NOMO-1 treated with DMSO at 0.1 percent for 48 hours (cell line): ENCODE data around the gene SLMAP.
"Not testable (repeated sequence)": the region's sequence is repeated elsewhere in the genome, so short reads cannot be mapped to it uniquely, and the experiment has no call there.

Experiments
- DNase-seq: peaks from one replicate; lab custom pipeline; 2025; ENCODE audit not compliant: unreplicated experiment; lab: John Stamatoyannopoulos, UW

Gene SLMAP

GRCh38 chr3:57826952-57827723, 71.0 kb downstream of the SLMAP start:
- no peak for DNase-seq

GRCh38 chr3:57827757-57828156, 71.6 kb downstream of the SLMAP start:
- no peak for DNase-seq

GRCh38 chr3:57832486-57832885, 76.4 kb downstream of the SLMAP start:
- no peak for DNase-seq

GRCh38 chr3:57832900-57833313, 76.8 kb downstream of the SLMAP start:
- no peak for DNase-seq

GRCh38 chr3:57833763-57834162, 77.7 kb downstream of the SLMAP start:
- DNase-seq = no peak

- no peak for DNase-seq
Observed at GRCh38 chr3:57837686-57838085, 81.6 kb downstream of the SLMAP start.

- no peak for DNase-seq
Observed at GRCh38 chr3:57838627-57839026, 82.5 kb downstream of the SLMAP start.

GRCh38 chr3:57840473-57840872, 84.4 kb downstream of the SLMAP start:
- peak; percentile 54 for DNase-seq

- no peak for DNase-seq
Observed at GRCh38 chr3:57841818-57842217, 85.7 kb downstream of the SLMAP start.

- no peak for DNase-seq
Observed at GRCh38 chr3:57848177-57848738, 92.1 kb downstream of the SLMAP start.

GRCh38 chr3:57851304-57851703, 95.2 kb downstream of the SLMAP start:
- DNase-seq = no peak

- DNase-seq = no peak
Observed at GRCh38 chr3:57852896-57853295, 96.8 kb downstream of the SLMAP start.

GRCh38 chr3:57855281-57855680, 99.2 kb downstream of the SLMAP start:
- no peak for DNase-seq

GRCh38 chr3:57855943-57856342, 99.8 kb downstream of the SLMAP start:
- no peak for DNase-seq

GRCh38 chr3:57856675-57857074, 100.6 kb downstream of the SLMAP start:
- DNase-seq = no peak

GRCh38 chr3:57862894-57863293, 106.8 kb downstream of the SLMAP start:
- no peak for DNase-seq

- no peak for DNase-seq
Observed at GRCh38 chr3:57863380-57863779, 107.3 kb downstream of the SLMAP start.

- DNase-seq = no peak
Observed at GRCh38 chr3:57864853-57865252, 108.7 kb downstream of the SLMAP start.

GRCh38 chr3:57869110-57869509, 113.0 kb downstream of the SLMAP start:
- not testable (repeated sequence) for DNase-seq

- DNase-seq = no peak
Observed at GRCh38 chr3:57872606-57873005, 116.5 kb downstream of the SLMAP start.

GRCh38 chr3:57876632-57877031, 120.5 kb downstream of the SLMAP start:
- no peak for DNase-seq

GRCh38 chr3:57877116-57877515, 121.0 kb downstream of the SLMAP start:
- no peak for DNase-seq

- not testable (repeated sequence) for DNase-seq
Observed at GRCh38 chr3:57884436-57884835, 128.3 kb downstream of the SLMAP start.
